ENCODE data around the gene SEMA5B.
A peak's percentile ranks its signal among the peaks of the same experiment; 100 is the strongest.

The SEMA5B gene, protein sequence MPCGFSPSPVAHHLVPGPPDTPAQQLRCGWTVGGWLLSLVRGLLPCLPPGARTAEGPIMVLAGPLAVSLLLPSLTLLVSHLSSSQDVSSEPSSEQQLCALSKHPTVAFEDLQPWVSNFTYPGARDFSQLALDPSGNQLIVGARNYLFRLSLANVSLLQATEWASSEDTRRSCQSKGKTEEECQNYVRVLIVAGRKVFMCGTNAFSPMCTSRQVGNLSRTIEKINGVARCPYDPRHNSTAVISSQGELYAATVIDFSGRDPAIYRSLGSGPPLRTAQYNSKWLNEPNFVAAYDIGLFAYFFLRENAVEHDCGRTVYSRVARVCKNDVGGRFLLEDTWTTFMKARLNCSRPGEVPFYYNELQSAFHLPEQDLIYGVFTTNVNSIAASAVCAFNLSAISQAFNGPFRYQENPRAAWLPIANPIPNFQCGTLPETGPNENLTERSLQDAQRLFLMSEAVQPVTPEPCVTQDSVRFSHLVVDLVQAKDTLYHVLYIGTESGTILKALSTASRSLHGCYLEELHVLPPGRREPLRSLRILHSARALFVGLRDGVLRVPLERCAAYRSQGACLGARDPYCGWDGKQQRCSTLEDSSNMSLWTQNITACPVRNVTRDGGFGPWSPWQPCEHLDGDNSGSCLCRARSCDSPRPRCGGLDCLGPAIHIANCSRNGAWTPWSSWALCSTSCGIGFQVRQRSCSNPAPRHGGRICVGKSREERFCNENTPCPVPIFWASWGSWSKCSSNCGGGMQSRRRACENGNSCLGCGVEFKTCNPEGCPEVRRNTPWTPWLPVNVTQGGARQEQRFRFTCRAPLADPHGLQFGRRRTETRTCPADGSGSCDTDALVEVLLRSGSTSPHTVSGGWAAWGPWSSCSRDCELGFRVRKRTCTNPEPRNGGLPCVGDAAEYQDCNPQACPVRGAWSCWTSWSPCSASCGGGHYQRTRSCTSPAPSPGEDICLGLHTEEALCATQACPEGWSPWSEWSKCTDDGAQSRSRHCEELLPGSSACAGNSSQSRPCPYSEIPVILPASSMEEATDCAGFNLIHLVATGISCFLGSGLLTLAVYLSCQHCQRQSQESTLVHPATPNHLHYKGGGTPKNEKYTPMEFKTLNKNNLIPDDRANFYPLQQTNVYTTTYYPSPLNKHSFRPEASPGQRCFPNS

DNA sequence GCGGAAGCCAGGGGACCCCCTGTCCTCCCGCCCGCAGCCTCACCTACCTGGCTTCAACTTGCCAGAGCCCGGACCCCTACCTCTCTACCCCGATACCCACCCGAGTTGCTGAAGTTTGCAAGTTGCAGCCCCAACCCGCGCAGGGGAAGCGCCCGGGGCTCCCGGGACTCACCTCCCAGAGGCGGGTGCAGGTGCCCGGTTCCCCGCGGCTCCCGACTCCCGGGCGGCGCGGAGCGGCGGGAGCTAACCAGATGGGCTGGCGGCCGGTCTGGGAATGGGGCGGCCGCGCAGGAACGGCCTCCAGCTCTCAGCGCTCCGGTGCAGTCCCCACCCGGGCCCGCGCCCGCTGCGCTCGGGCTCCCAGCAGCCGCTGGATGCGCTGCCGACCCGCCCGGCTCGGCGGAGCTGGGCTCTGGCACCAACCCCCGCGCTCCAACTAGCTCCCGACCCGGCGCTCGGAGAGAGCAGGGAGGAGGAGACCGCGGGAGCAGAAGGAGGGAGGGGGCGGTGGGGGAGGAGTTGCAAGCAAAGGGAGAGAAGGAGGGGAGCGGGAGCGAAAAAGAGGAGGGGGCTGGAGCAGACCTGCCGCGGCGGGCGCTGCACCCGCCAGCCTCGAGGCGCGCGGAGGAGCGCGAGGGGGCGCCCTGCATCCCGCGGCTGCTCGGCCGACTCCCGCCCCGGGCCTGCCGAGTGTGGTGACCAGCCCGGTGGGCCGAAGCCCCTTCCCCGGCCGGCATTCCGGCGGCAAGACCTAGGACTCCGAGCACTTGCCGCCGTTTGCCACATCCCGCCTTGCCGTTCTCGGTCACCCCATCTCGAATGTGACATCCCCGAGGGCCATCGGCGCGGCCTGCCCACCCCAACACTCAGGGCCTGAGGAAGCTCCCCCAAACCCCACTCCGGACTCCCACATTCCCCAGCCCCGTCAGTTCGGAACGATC, at the start of gene SEMA5B:
SEMA5B (minus strand) TSS at position 472 of the 941 bp plus-strand sequence. CDS start 66,500 bp downstream, outside the sequence.
- DNase-seq: peak; percentile 50 to 57

DNA sequence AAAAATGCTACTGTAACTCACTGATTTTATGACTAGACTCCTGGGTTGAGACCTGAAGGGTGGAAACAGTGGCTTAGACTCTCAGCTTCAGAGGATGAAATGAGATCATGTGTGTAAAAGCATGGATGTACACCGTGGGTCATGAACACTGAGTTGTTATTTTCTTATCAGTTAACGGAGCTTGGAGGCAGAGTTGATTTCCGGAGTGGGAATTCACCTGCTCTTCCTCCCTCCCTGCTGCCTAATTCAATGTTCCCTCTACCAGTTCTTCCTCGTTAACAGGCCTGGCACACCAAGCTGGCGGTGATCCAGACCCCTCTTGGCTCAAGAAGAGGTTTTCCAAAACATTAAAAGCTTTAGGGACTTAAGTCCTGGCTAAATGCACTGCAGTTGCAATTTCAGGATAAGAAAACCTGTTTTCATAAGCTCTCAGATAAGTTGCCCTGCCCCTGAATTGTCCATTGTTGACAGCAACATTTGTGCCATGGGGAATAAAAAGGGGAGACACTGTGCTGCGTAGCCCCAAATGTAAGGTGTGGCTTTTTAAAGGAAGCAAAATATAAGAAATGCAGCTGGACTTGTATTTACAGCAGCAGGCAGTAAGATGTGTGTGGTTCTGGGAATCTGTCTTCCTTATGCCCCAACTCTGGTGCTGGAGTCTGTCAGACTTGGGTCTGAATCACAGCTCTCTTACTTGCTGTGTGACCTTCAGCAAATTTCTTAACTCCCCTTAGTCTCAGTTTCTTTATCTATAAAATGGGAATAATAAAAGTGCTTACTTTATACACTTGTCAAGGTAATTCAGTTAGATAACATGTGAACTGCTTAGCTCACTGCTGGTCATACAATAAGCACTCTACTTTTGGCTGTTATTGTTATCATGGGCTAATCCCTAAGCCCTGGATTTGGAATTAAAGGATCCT, 49.2 kb upstream of the SEMA5B start:
- no peak for DNase-seq

DNA sequence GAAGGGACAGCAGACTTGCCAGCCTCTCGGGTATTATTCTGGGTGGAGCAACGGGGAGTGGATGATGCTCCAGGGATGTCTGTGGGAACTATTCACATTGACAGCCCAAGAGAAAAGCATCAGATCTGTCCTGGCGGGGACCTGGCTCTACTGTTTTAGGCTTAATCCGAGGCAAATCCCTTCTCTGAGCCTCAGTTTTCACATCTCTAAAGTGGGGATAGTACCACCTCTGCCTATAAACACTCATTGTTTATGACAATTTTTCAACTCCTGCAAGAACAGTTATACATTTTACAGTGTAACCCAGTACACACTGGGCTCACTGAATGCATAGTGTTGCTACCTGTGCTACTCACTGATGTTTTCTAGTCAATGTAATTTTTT, 48.5 kb upstream of the SEMA5B start:
- no peak for DNase-seq

DNA sequence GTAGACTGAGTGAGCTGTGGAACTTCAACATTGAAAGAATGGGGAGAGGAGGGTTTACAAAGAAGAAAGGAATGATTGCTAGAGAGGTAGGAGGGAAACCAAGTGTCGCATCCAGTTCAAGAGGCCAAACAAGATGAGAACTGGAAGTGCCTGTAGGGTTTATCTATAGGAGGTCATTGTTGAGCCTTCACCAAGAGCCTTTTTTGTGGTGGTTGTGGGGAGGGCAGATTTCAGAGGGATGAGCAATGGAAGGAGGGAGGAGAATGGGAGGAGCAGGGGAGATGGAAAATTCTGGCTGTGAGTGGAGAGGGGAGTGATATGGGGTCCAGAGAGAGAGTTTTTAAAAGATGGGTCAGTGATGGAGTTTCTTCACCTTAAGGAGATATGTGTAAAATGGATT, 47.8 kb upstream of the SEMA5B start:
- no peak for DNase-seq

DNA sequence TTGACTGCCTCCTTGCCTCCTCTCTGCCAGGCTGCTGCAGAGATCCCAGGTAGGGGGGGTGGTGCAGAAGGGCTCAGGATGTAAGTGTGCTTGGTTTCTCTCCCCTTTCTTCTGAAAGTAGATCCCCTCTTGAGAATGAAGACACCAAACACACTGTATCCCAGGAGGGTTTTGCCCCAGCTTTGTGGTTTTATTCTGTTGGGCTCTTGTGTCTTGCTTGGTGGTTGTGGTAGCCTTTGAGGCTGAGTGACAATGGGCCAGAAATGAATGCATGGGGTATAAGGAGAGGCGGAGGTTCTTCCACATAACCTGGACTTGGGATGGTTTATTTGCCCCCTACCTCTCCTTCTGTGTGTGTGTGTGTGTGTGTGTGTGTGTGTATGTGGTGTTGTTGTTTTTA, 45.0 kb upstream of the SEMA5B start:
- no peak for DNase-seq

DNA sequence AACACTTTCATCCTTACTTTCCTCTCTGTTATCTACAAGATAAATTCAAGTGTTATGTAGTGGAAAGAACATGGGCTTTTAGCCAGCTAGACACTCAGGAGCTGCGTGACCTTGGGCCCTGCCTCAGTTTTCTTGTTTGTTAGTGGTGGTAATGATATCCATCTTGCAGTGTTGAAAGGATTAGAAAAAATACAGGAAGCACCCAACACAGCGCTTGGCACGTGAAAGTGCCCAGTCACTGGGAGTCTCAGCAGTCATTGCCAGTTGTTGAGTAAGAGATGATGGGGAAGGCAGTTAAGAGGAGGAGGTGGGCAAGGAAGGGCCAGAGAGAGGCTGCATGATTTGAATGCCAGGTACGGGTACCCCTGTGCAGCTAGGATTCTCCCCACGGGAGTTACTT, 44.6 kb upstream of the SEMA5B start:
- DNase-seq: no peak

DNA sequence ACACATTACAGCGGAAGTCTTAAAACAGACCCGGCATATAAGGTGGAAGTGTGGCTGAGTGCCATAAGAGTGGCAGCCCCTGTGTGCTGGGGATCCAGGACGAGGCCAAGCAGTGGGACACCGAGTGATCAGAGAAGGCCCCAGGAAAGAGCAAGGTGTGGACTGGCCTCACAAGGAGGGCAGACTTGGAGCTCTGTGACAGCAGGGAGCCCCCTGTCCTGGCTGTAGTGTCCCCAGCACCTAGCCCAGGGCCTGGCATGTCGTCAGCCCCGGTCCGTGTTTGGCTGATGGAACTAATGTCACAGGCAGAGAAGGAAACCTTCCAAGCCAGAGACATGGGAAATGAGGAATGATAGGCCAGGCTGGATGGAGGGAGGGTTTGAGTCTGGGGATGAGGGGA, 44.0 kb upstream of the SEMA5B start:
- DNase-seq: no peak

DNA sequence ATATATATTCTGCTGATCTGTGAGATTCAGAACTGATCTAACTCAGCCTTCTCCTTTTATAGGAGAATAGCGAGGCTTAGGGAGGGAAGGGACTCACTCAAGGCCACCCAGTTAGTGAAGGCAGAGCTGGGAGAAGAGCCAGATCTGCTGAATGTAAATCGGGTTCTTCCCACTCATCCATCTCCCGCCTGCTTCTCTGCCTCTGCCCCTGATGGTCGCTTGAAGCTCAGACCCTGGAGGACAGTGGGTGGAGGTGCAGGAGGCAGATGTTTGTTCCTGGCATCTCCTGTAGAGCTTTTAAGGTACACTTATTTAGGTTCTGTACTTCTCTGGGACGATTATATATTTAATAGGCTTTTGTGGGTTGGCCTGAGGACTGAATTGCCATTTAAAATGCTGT, 43.6 kb upstream of the SEMA5B start:
- no peak for DNase-seq

DNA sequence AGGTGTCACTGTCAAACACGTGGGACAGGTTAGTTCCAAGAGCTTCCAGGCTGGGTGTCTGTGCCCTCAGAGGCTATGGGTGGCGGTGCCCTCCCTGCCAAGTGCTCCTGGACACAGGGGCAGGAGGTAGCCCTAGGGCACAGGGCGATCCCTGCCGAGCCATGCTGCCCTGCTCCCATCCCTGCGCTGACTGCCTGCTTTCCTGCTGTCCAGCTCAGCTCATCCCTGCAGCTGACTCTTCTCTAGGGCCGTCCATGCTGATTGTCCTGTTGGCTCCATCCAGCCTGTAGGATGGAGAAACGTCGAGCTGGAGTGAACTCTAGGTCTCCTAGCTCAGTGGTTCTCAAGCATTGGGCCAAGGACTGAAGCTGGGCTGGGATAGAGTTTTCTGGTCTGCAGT, 42.9 kb upstream of the SEMA5B start:
- DNase-seq: no peak

DNA sequence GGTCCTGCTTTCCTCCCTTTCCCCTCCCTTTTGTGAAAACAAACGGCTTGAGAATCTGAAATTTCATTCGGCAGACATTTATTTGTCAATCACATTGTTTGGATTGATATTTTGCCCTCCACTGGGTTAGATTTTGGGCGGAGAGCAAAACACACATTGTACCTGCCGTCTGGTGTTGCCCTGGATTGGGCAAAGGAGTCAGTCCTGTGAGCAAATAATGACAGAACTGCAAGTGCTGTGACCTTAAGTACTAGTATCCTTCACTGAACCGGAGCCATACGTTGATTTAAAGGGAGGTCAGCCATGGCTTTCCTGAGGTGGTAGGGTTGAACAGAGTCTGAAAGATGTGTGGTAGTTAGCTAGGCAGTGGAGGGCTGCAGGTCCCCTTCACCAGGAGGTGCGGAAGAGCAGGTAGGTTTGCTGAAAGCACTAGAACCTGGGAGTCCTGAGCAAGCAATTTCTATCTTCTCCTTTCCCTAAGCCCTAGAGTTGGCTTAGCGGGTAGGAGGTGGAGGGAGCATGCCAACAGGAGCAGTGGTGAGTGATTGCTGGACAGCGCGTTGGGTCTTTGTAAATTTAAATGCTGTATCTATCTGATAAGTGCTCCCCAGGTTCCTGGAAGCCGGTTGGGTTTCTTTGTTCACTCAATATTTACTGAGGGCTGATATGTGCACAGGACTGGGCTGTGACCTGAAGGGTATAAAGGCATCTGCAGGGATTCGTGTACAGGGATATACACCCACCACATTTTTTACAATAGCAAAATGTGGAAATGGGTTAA, 41.2 kb upstream of the SEMA5B start:
- no peak for DNase-seq

DNA sequence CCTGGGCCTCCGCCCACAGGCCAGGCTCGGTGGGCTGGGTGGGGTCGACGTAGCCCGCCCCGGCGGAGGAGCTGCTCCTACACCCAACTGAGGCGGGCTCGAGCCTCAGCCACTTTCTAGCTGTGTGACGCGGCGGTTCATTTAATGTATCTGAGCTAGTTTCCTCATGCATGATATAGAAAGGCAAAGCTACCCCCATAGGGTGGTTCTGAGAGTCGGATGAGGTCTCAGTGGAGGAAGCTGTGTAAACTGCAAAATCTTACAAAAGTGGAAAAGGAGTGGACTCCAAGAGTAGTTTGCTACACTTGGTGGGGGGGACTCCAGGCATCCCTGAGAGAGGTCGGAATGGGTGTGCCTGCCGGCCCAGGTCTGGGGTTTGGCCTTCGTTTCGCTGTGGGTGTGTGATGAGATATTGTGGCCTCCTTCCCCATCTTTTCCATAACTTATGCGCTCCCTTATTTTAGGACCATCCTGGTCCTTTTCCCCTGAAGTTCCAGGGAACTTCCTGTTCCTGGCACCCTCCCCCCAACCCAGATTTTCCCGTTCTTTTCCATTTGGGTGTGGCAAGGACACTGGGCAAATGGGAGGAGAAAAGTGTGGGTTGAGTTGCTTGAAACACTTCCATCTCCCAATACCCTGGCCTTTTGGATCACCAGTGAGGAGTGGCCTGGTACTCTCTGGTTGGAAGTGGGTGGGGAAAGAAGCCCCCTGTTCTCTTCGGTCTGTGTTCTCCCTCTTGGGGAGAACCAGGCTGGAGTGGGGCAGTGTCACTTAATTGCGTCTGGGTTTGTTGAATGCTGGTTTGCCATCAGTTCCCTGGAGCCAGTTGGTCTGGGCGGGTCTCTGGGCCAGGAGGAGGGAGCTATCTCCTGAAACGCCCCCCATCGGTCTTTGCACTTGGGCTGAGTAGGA, 40.4 kb upstream of the SEMA5B start:
- peak in 1 of 2 experiments; percentile 64 for DNase-seq

DNA sequence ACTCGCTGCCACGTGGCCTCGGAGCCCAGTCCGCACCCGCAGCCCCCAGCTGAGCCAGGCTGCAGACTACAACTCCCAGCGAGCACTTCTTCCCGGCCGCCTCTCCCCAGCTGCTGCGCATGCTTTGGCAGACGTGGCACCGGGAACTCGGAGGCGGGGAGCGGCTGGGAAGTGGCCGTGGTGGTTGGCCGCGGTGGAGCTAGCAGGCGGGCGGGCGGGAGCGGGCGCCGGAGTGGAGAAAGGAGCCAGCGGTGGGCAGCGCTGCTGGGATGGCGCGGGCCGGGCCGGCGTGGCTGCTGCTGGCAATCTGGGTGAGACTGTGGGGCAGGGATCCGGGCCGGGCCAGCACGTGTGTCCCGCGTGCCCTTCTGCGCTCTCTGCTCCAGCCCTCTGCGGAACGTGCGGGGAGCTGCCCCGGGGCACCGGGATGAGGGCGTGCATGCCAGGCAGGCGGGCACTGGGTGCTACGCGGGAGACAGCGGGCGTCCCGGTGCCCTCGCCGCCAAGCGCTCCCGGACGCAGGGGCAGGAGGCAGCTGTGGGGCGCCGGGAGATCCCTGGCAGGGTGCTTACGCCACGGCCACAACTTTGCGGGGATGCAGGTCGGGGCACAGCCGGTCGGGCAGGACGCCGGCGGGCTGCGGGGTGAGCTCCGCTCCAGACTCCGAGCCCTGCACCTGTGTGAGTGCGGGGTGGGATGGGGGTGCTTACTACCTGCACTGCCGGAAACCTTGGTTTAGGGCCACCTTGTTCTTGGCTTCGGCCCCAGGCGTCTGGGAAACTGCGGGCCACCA, 39.5 kb upstream of the SEMA5B start, which contains the start of gene PDIA5:
PDIA5 (plus strand) TSS at position 130 of the 793 bp plus-strand sequence; CDS start at position 270, 140 bp downstream.
- peak; percentile 83 to 88 for DNase-seq

DNA sequence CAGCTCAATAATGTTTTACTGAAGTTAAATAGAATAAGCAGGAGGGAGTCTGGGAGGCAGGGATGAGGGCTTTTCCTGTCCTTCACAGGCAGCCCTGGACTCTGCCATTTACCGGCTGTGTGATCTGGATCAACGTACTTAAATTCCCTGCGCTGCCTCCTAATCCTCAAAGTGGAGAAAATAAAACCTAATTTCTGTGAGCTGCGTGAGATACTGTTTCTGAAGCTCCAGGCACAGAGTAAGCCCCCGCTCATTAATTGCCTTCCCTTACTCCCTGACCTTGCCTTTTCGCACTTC, 39.0 kb upstream of the SEMA5B start:
- DNase-seq: no peak

DNA sequence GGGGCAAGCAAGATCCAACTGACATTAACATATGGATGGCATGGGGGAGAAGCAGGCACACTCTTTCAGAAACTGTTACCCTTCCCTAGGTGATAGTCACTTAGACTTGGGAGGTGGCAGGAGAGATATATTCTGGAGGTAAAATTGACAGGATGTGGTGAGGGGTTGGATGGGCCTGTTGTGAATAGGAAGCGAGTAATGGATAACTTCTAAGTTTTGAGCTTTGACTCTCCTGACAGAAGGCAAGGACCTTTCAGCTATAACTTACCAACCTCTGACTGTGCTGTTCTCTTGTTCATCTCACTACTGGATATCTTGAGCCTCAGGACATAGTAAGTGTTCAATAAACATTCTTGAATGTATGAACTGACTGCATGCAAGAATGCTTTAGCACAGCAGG, 37.4 kb upstream of the SEMA5B start:
- DNase-seq: no peak

DNA sequence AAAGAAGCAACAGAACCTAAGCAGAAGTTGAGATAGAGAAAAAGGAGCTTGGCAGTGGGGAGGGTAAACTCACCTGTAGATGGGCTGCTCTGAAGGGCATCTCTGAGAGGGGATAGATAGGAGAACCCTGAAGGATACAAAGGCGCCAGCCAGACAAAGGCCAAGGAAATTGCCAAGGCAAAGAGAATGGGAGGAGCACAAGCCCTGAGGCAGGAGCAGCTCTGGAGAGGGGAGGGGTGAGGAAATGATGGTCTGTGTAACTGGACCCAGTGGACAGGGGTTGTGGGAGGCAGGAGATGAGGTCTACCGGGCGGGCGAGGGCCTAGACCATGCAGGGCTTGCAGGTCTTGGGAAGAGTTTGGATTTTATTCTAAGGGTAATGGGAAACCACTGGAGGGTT, 36.9 kb upstream of the SEMA5B start:
- no peak for DNase-seq

DNA sequence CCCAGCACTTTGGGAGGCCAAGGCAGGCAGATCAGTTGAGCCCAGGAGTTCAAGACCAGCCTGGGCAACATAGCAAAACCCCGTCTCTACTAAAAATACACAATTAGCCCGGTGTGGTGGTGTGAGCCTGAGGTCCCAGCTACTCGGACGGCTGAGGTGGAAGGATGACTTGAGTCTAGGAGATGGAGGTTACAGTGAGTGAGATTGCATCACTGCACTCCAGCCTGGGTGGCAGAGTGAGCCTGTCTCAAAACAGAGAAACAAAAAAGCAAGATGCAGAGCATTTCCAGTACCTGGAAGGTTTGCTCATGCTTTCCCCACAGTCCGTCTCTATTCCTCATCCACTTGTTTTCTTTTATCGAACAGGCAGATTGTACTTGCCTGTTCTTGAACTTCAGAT, 35.5 kb upstream of the SEMA5B start:
- DNase-seq: no peak

DNA sequence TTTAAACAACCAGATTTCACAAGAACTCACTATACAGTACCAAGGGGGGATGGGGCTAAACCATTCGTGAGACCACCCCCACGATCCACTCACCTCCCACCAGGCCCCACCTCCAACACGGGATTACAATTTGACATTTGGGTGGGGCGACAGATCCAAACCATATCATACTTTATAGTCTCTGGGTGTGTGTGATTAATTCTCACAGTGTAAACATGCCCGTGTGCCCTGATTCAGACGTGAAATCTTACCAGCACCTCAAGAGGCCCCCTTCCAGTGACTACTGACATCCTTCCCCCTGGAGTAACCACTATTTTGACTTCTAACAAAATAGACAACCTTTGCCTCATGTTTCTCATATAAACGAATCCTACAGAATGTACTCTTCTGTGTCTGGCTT, 34.3 kb upstream of the SEMA5B start:
- no peak for DNase-seq

DNA sequence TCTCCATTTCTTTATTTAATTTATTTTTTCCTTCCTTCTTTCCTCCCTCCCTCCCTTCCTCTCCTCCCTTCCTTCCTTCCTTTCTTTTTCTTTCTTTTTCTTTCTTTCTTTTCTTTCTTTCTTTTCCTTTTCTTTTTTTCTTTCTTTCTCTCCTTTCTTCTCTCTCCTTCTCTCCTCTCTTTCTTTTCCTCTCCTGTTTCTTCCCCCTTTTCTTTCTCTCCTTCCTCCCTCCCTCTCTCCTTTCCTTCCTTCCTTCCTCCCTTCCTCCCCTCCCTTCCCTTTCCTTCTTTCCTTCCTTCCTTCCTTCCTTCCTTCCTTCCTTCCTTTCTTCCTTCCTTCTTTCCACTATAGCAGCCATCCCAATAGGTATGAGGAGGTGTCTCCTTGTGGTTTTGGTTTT, 32.5 kb upstream of the SEMA5B start:
- no peak for DNase-seq

Measured in activated T-cell treated with anti-CD3 and anti-CD28 coated beads, Interleukin-2, amount 50 U/mL, for 48 hours (primary cell).